Activated CD4-positive, alpha-beta memory T cell treated with anti-CD3 and anti-CD28 coated beads for 36 hours (primary cell): ENCODE measurements around the gene SLC16A13. TPM values are rescaled to one million over a fixed set of nuclear protein-coding genes. Genes with fewer than 3 reads are reported as not detected.

Experiments
- CTCF ChIA-PET: fragments of 350-600 bp; sonication (Branson Sonifier 250); formaldehyde crosslinking; loops from one replicate; lab custom pipeline; 2021; ENCODE audit warnings: antibody characterized with exemption, inconsistent platforms; lab: Charles Lee
- POLR2A ChIA-PET: fragments of 350-600 bp; sonication (Branson Sonifier 250); formaldehyde crosslinking; loops from one replicate; lab custom pipeline; 2021; ENCODE audit warnings: antibody characterized with exemption; lab: Charles Lee
- DNase-seq: peaks from one replicate; pipeline ENCODE4 v3.0.0-alpha.2; 2020
- H3K27ac Mint-ChIP-seq: one replicate; pipeline ENCODE4 v1.8.0; 2021; ENCODE audit warnings: mixed read lengths
- H3K27me3 Mint-ChIP-seq: one replicate; pipeline ENCODE4 v1.8.0; 2021; ENCODE audit warnings: mixed read lengths
- H3K36me3 Mint-ChIP-seq: one replicate; pipeline ENCODE4 v1.8.0; 2021; ENCODE audit warnings: mixed read lengths
- H3K4me1 Mint-ChIP-seq: one replicate; pipeline ENCODE4 v1.8.0; 2021; ENCODE audit warnings: low read depth, mixed read lengths
- H3K4me3 Mint-ChIP-seq: one replicate; pipeline ENCODE4 v1.8.0; 2021; ENCODE audit warnings: mild to moderate bottlenecking, mixed read lengths
- H3K9me3 Mint-ChIP-seq: one replicate; pipeline ENCODE4 v1.8.0; 2021; ENCODE audit warnings: mixed read lengths
- intact Hi-C: fragments of 100-400 bp; cut with micrococcal nuclease; formaldehyde crosslinking; loops from one replicate; pipeline ENCODE4 v1.15.1; 2023
- total RNA-seq, 2 experiments: library from RNA; stranded (reverse); gene quantifications; one replicate each; pipeline ENCODE4 v1.2.3, GENCODE V29; 2021

The SLC16A13 gene
- total RNA-seq, 2 experiments from 2014 or later: 10.4 to 10.7 TPM

GRCh38 chr17:7014995-7015958, 20.5 kb upstream of the SLC16A13 start:
- H3K27me3 Mint-ChIP-seq: no peaks in the 10 kb centered on the region
- no peaks in the 10 kb centered on the region for H3K9me3 Mint-ChIP-seq
- ChIA-PET CTCF (interaction anchor here (1.5 to 2.9 kb wide), 3 partner anchors 11 to 162 kb away, joined by 4 to 13 read pairs (median 8); no protein-coding TSS in a partner anchor), POLR2A (interaction anchor here (0.6 to 2.0 kb wide), 5 partner anchors 8 to 31 kb away, joined by 3 to 10 read pairs (median 4); partner anchors contain the start of gene SLC16A13)
- DNase-seq: peak; percentile 90
- intact Hi-C loops: loop anchor here (1.0 to 10.0 kb wide), 7 partner anchors 8 to 1430 kb away; partner anchors contain the start of genes BCL6B, C17orf100, MED31 and NLRP1
- peak overlapping the region; percentile 96 for H3K4me3 Mint-ChIP-seq
- peaks cover 49% of the 10 kb centered on the region for H3K4me1 Mint-ChIP-seq
- H3K27ac Mint-ChIP-seq: peak overlapping the region; percentile 99
- H3K36me3 Mint-ChIP-seq: peaks cover 38% of the 10 kb centered on the region

GRCh38 chr17:7016418-7016817, 19.4 kb upstream of the SLC16A13 start:
- no peaks in the 10 kb centered on the region for H3K9me3 Mint-ChIP-seq
- peak overlapping the region; percentile 99 for H3K27ac Mint-ChIP-seq
- peaks cover 38% of the 10 kb centered on the region for H3K36me3 Mint-ChIP-seq
- H3K27me3 Mint-ChIP-seq: no peaks in the 10 kb centered on the region
- peak overlapping the region; percentile 96 for H3K4me3 Mint-ChIP-seq
- intact Hi-C loops: loop anchor here (10.0 kb wide), 2 partner anchors 262 to 1432 kb away; partner anchors contain the start of genes NLRP1 and XAF1
- CTCF ChIA-PET: interaction anchor here (0.9 to 2.9 kb wide), 5 partner anchors 12 to 173 kb away, joined by 3 to 13 read pairs (median 5); no protein-coding TSS in a partner anchor
- DNase-seq: peak; percentile 45
- POLR2A ChIA-PET: interaction anchor here (0.8 to 1.0 kb wide), 2 partner anchors 19 to 102 kb away, joined by 3 read pairs; no protein-coding TSS in a partner anchor
- H3K4me1 Mint-ChIP-seq: peaks cover 43% of the 10 kb centered on the region

- peak overlapping the region; percentile 26 for H3K4me3 Mint-ChIP-seq
- intact Hi-C loops: loop anchor here (10.0 kb wide), 2 partner anchors 262 to 1432 kb away; partner anchors contain the start of genes NLRP1 and XAF1
- H3K4me1 Mint-ChIP-seq: peaks cover 44% of the 10 kb centered on the region
- no peak for DNase-seq
- H3K36me3 Mint-ChIP-seq: peaks cover 36% of the 10 kb centered on the region
- no peaks in the 10 kb centered on the region for H3K9me3 Mint-ChIP-seq
- CTCF ChIA-PET: interaction anchor here (0.9 to 2.9 kb wide), 4 partner anchors 13 to 174 kb away, joined by 3 to 13 read pairs (median 4); no protein-coding TSS in a partner anchor
- POLR2A ChIA-PET: interaction anchor here (0.8 to 1.0 kb wide), 2 partner anchors 18 to 103 kb away, joined by 3 read pairs; no protein-coding TSS in a partner anchor
- peak overlapping the region; percentile 99 for H3K27ac Mint-ChIP-seq
- H3K27me3 Mint-ChIP-seq: no peaks in the 10 kb centered on the region
Observed at GRCh38 chr17:7016886-7017826, 18.7 kb upstream of the SLC16A13 start.

- intact Hi-C loops: loop anchor here (10.0 kb wide), 2 partner anchors 263 to 1433 kb away; partner anchors contain the start of genes NLRP1 and XAF1
- peak overlapping the region; percentile 70 for H3K27ac Mint-ChIP-seq
Observed at GRCh38 chr17:7017827-7018200, 18.0 kb upstream of the SLC16A13 start.

GRCh38 chr17:7018331-7018964, 17.4 kb upstream of the SLC16A13 start:
- intact Hi-C loops: loop anchor here (10.0 kb wide), 2 partner anchors 264 to 1434 kb away; partner anchors contain the start of genes NLRP1 and XAF1
- POLR2A ChIA-PET: interaction anchor here (1.2 kb wide), 1 partner anchor 17 kb away, joined by 4 read pairs; the partner anchor contains the start of gene SLC16A13
- Mint-ChIP-seq H3K4me3 (no peak overlapping the region), H3K27me3 (peaks cover 2% of the 10 kb centered on the region), H3K36me3 (peaks cover 31% of the 10 kb centered on the region), H3K4me1 (peaks cover 54% of the 10 kb centered on the region), H3K27ac (no peak overlapping the region), H3K9me3 (no peaks in the 10 kb centered on the region)
- CTCF ChIA-PET: interaction anchor here (0.6 to 4.1 kb wide), 4 partner anchors 14 to 1136 kb away, joined by 3 to 44 read pairs (median 5); partner anchors contain the start of gene SLC16A13
- DNase-seq: no peak

More at GRCh38 chr17:7017827-7018200, 18.0 kb upstream of the SLC16A13 start:
- peaks cover 35% of the 10 kb centered on the region for H3K36me3 Mint-ChIP-seq
- no peaks in the 10 kb centered on the region for H3K27me3 Mint-ChIP-seq
- DNase-seq: peak; percentile 57
- POLR2A ChIA-PET: no interaction called here
- no peaks in the 10 kb centered on the region for H3K9me3 Mint-ChIP-seq
- CTCF ChIA-PET: interaction anchor here (0.7 to 1.1 kb wide), 2 partner anchors 13 to 18 kb away, joined by 3 to 6 read pairs; partner anchors contain the start of gene SLC16A13
- peaks cover 48% of the 10 kb centered on the region for H3K4me1 Mint-ChIP-seq
- peak overlapping the region; percentile 26 for H3K4me3 Mint-ChIP-seq

GRCh38 chr17:7019367-7019766, 16.4 kb upstream of the SLC16A13 start:
- CTCF ChIA-PET: interaction anchor here (0.6 to 4.1 kb wide), 3 partner anchors 105 to 1135 kb away, joined by 4 to 51 read pairs (median 44); no protein-coding TSS in a partner anchor
- Mint-ChIP-seq H3K9me3 (no peaks in the 10 kb centered on the region), H3K27me3 (peaks cover 2% of the 10 kb centered on the region), H3K4me3 (no peak overlapping the region), H3K36me3 (peaks cover 23% of the 10 kb centered on the region), H3K27ac (no peak overlapping the region), H3K4me1 (peaks cover 59% of the 10 kb centered on the region)
- intact Hi-C loops: loop anchor here (10.0 kb wide), 2 partner anchors 265 to 1435 kb away; partner anchors contain the start of genes NLRP1 and XAF1
- DNase-seq: no peak
- POLR2A ChIA-PET: interaction anchor here (1.2 kb wide), 1 partner anchor 16 kb away, joined by 4 read pairs; the partner anchor contains the start of gene SLC16A13

- ChIA-PET CTCF (interaction anchor here (3.0 to 4.1 kb wide), 4 partner anchors 15 to 109 kb away, joined by 24 to 63 read pairs (median 48); partner anchors contain the start of gene SLC16A13), POLR2A (interaction anchor here (1.2 kb wide), 1 partner anchor 15 kb away, joined by 4 read pairs; the partner anchor contains the start of gene SLC16A13)
- Mint-ChIP-seq H3K27ac (no peak overlapping the region), H3K4me3 (no peak overlapping the region), H3K9me3 (no peaks in the 10 kb centered on the region), H3K4me1 (peaks cover 59% of the 10 kb centered on the region), H3K36me3 (peaks cover 21% of the 10 kb centered on the region), H3K27me3 (peaks cover 2% of the 10 kb centered on the region)
- DNase-seq: no peak
- intact Hi-C loops: loop anchor here (10.0 kb wide), 2 partner anchors 265 to 1435 kb away; partner anchors contain the start of genes NLRP1 and XAF1
Observed at GRCh38 chr17:7019839-7020519, 15.8 kb upstream of the SLC16A13 start.

- intact Hi-C loops: no loop called here
- DNase-seq: no peak
- H3K27me3 Mint-ChIP-seq: peaks cover 2% of the 10 kb centered on the region
- peaks cover 49% of the 10 kb centered on the region for H3K4me1 Mint-ChIP-seq
- peaks cover 17% of the 10 kb centered on the region for H3K36me3 Mint-ChIP-seq
- ChIA-PET CTCF (interaction anchor here (0.7 to 4.1 kb wide), 17 partner anchors 9 to 178 kb away, joined by 3 to 63 read pairs (median 6); partner anchors contain the start of genes RNASEK and SLC16A13), POLR2A (interaction anchor here (0.6 to 4.1 kb wide), 2 partner anchors 14 to 95 kb away, joined by 3 to 22 read pairs; partner anchors contain the start of gene SLC16A13)
- H3K9me3 Mint-ChIP-seq: no peaks in the 10 kb centered on the region
- no peak overlapping the region for H3K4me3 Mint-ChIP-seq
- no peak overlapping the region for H3K27ac Mint-ChIP-seq
Observed at GRCh38 chr17:7020894-7021664, 14.7 kb upstream of the SLC16A13 start.
